Left ventricle myocardium inferior (tissue), 1 donor: Measurements from ENCODE around the gene ZNF768. TPM values are rescaled to one million over a fixed set of nuclear protein-coding genes. Genes with fewer than 3 reads are reported as not detected.

Experiments used
- DNase-seq: peaks from one replicate; pipeline ENCODE4 v3.0.0-alpha.2; 2020
- H3K27ac ChIP-seq: fragments of 200-600 bp; replicated peaks from 2 replicates; pipeline ENCODE4 v1.8.0; 2021
- H3K27me3 ChIP-seq: fragments of 200-600 bp; 2 replicates; pipeline ENCODE4 v1.8.0; 2021; ENCODE audit warnings: low read depth
- H3K36me3 ChIP-seq: fragments of 200-600 bp; 2 replicates; pipeline ENCODE4 v1.8.0; 2021
- H3K4me1 ChIP-seq: fragments of 200-600 bp; 2 replicates; pipeline ENCODE4 v1.8.0; 2021
- H3K4me3 ChIP-seq: fragments of 200-600 bp; 2 replicates; pipeline ENCODE4 v1.8.0; 2021; ENCODE audit warnings: mild to moderate bottlenecking, moderate library complexity
- H3K9me3 ChIP-seq: fragments of 200-600 bp; replicated peaks from 2 replicates; pipeline ENCODE4 v1.8.0; 2021
- CTCF ChIP-seq: fragments of 200-600 bp; IDR thresholded peaks from 2 replicates; pipeline ENCODE4 v1.8.0; 2021; ENCODE audit warnings: antibody characterized with exemption, mild to moderate bottlenecking, borderline replicate concordance
- intact Hi-C: fragments of 100-400 bp; cut with micrococcal nuclease; formaldehyde crosslinking; loops from one replicate; pipeline ENCODE4 v1.11.0; 2022
- total RNA-seq: library from RNA; stranded (reverse); fragmentation: NEBNext Ultra II Directional; extraction: Animal tissue kit (Norgen Biotek cat#: 25700); gene quantifications from one replicate; pipeline ENCODE4 v1.2.1, GENCODE V29; 2021
- donor health status: DM: no; HTN: yes; CAD: no; lungs with severe emphysema.

ZNF768 gene
- total RNA-seq, 1 donor from 2014 or later = 61.1 TPM

- Histone ChIP-seq H3K9me3 (no peaks in the 10 kb centered on the region), H3K27ac (no peak overlapping the region), H3K27me3 (no peaks in the 10 kb centered on the region), H3K36me3 (peaks cover 20% of the 10 kb centered on the region), H3K4me3 (peak overlapping the region; percentile 93), H3K4me1 (peaks cover 45% of the 10 kb centered on the region)
- TF ChIP-seq CTCF = no peak
- no peak for DNase-seq
- intact Hi-C loops = no loop called here
Measured at GRCh38 chr16:30532285-30533145, 6.1 kb upstream of the ZNF768 start.

GRCh38 chr16:30530163-30531037, 4.0 kb upstream of the ZNF768 start:
- intact Hi-C loops = no loop called here
- Histone ChIP-seq H3K36me3 (peaks cover 20% of the 10 kb centered on the region), H3K4me3 (no peak overlapping the region), H3K27ac (peak overlapping the region; percentile 16), H3K27me3 (no peaks in the 10 kb centered on the region), H3K9me3 (no peaks in the 10 kb centered on the region), H3K4me1 (peaks cover 44% of the 10 kb centered on the region)
- no peak for TF ChIP-seq CTCF
- no peak for DNase-seq

GRCh38 chr16:30528799-30529457, 2.6 kb upstream of the ZNF768 start:
- no peak for TF ChIP-seq CTCF
- Histone ChIP-seq H3K4me3 (no peak overlapping the region), H3K36me3 (peaks cover 30% of the 10 kb centered on the region), H3K4me1 (peaks cover 48% of the 10 kb centered on the region), H3K27ac (peak overlapping the region; percentile 98), H3K9me3 (no peaks in the 10 kb centered on the region), H3K27me3 (no peaks in the 10 kb centered on the region)
- DNase-seq = no peak
- intact Hi-C loops = loop anchor here (10.0 kb wide), 1 partner anchor 84 kb away; the partner anchor contains the start of gene SEPHS2

GRCh38 chr16:30527635-30528178, 1.3 kb upstream of the ZNF768 start:
- no peak for DNase-seq
- Histone ChIP-seq H3K27ac (peak overlapping the region; percentile 98), H3K4me3 (peak overlapping the region; percentile 76)

More at GRCh38 chr16:30527635-30528178, 1.3 kb upstream of the ZNF768 start:
- H3K9me3 ChIP-seq = no peaks in the 10 kb centered on the region
- H3K4me1 ChIP-seq = peaks cover 41% of the 10 kb centered on the region
- no peaks in the 10 kb centered on the region for H3K27me3 ChIP-seq
- no peak for TF ChIP-seq CTCF
- peaks cover 25% of the 10 kb centered on the region for H3K36me3 ChIP-seq
- intact Hi-C loops = loop anchor here (10.0 kb wide), 1 partner anchor 83 kb away; the partner anchor contains the start of gene SEPHS2
